Measurements from ENCODE around the gene CNN2. TPM values are rescaled to one million over a fixed set of nuclear protein-coding genes. Genes with fewer than 3 reads are reported as not detected.

CNN2 gene
- total and polyA plus RNA-seq, 9 of the 15 experiments (the other 6 are each of a cell fraction or from before 2014, with no cell fraction given), result 12.1 to 174 (median 52.7) TPM

DNA sequence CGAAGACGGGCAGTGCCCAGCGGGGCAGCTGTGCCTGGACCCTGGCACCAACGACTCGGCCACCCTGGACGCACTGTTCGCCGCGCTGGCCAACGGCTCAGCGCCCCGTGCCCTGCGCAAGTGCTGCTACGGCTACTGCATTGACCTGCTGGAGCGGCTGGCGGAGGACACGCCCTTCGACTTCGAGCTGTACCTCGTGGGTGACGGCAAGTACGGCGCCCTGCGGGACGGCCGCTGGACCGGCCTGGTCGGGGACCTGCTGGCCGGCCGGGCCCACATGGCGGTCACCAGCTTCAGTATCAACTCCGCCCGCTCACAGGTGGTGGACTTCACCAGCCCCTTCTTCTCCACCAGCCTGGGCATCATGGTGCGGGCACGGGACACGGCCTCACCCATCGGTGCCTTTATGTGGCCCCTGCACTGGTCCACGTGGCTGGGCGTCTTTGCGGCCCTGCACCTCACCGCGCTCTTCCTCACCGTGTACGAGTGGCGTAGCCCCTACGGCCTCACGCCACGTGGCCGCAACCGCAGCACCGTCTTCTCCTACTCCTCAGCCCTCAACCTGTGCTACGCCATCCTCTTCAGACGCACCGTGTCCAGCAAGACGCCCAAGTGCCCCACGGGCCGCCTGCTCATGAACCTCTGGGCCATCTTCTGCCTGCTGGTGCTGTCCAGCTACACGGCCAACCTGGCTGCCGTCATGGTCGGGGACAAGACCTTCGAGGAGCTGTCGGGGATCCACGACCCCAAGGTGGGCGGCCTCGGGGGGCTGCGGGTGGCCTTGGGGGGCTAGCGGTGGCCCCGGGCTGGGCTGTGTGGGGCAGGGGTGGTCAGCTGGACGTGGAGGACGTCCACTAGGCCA, 21.4 kb upstream of the CNN2 start:
- in situ Hi-C loops (cut with MboI), result no loop called here
- CTCF ChIA-PET (ENCODE audit: low intra/inter-chr PET ratio), result interaction anchor here (1.2 kb wide), 1 partner anchor 83 kb away, joined by 4 read pairs; no protein-coding TSS in a partner anchor

More for the DNA sequence above, 21.4 kb upstream of the CNN2 start:
- H4K20me1 ChIP-seq (replicated peaks; ENCODE audit: control insufficient read depth, insufficient read depth, low read length), result no peaks in the 10 kb centered on the region
- no peak for FAIRE-seq
- no peaks in the 10 kb centered on the region for H3K79me2 ChIP-seq (ENCODE audit: control insufficient read depth, insufficient read depth, low read length)
- H3K9ac ChIP-seq (ENCODE audit: insufficient read depth in 1 of 2, low read depth in 2 of 2, low read length in 2 of 2), result no peak overlapping the region
- no peaks in the 10 kb centered on the region for H3K9me1 ChIP-seq (ENCODE audit: control insufficient read depth, insufficient read depth, low read length)
- no peak overlapping the region for H3K27ac ChIP-seq (ENCODE audit: extremely low read depth, low read depth, low read length)
- peaks cover 0 to 74% of the 10 kb centered on the region in 2 experiments; a peak in 4 of 5 replicates for H3K4me1 ChIP-seq (replicated peaks in 1 of 2; ENCODE audit: control insufficient read depth in 2 of 2, insufficient read depth in 2 of 2, low read length in 2 of 2)
- no TSS peak for BruUV-seq (replicated peaks)
- POLR2A ChIA-PET, result interaction anchor here (1.7 to 2.1 kb wide), 2 partner anchors 9 to 21 kb away, joined by 5 to 6 read pairs; partner anchors contain the start of gene CNN2
- H3K4me3 ChIP-seq, result no peak overlapping the region
- WGBS (ENCODE audit: insufficient coverage, low coverage, missing lambda C conversion rate), result 81% methylated on average over 44 of the region's 70 CpGs
- intact Hi-C loops (cut with micrococcal nuclease), result no loop called here
- no peak overlapping the region for H3K4me2 ChIP-seq (ENCODE audit: insufficient read depth, low read length)
- no peak for ATAC-seq
- TF ChIP-seq RBFOX2 (IDR thresholded peaks at IDR 0.05; ENCODE audit: low read depth, low read length) (0 out of 2 replicates have a peak, but pooled peaks have one; percentile 33), RFX1 (IDR thresholded peaks at IDR 0.05) (no peak), POLR2G (IDR thresholded peaks at IDR 0.05; ENCODE audit: low read depth, low read length) (peak; percentile 60), KAT8 (IDR thresholded peaks at IDR 0.05; ENCODE audit: low read depth) (no peak), HNRNPL (IDR thresholded peaks at IDR 0.05; ENCODE audit: low read depth, low read length) (peak; percentile 95)
- TF ChIP-seq, protein P1, sequence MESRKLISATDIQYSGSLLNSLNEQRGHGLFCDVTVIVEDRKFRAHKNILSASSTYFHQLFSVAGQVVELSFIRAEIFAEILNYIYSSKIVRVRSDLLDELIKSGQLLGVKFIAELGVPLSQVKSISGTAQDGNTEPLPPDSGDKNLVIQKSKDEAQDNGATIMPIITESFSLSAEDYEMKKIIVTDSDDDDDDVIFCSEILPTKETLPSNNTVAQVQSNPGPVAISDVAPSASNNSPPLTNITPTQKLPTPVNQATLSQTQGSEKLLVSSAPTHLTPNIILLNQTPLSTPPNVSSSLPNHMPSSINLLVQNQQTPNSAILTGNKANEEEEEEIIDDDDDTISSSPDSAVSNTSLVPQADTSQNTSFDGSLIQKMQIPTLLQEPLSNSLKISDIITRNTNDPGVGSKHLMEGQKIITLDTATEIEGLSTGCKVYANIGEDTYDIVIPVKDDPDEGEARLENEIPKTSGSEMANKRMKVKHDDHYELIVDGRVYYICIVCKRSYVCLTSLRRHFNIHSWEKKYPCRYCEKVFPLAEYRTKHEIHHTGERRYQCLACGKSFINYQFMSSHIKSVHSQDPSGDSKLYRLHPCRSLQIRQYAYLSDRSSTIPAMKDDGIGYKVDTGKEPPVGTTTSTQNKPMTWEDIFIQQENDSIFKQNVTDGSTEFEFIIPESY (CRISPR knock-in tag; IDR thresholded peaks at IDR 0.05), result peak; percentile 94
- peaks cover 9% of the 10 kb centered on the region; the same call in 1 of the 3 replicates for H3K36me3 ChIP-seq (ENCODE audit: control insufficient read depth, insufficient read depth, low read length)
- H3K9me3 ChIP-seq (replicated peaks; ENCODE audit: control insufficient read depth, insufficient read depth, low read depth, low read length), result no peaks in the 10 kb centered on the region
- H3K27me3 ChIP-seq (ENCODE audit: control insufficient read depth in 2 of 2, insufficient read depth in 2 of 2, low read length in 2 of 2), result no peaks in the 10 kb centered on the region
- H2AFZ ChIP-seq (ENCODE audit: low read depth, low read length), result no peak overlapping the region
- DNase-seq (ENCODE audit: extremely low read depth in 1 of 4, low spot score in 3 of 4), result no peak
